Stimulated activated CD4-positive, alpha-beta T cell treated with anti-CD3 and anti-CD28 coated beads, Interleukin-2, amount 100 ng/mL, for 4 hours (primary cell): ENCODE measurements around the gene UBE2J2.

Source experiments
- DNase-seq: peaks from one replicate; pipeline ENCODE4 v3.0.0-alpha.2; 2020; ENCODE audit warnings: low read depth

UBE2J2 gene

GRCh38 chr1:1295154-1295923 lies 21.7 kb upstream of the UBE2J2 start:
- no peak for DNase-seq

- no peak for DNase-seq
Measured at GRCh38 chr1:1294250-1294890, 20.7 kb upstream of the UBE2J2 start.

- no peak for DNase-seq
Measured at GRCh38 chr1:1293263-1294249, 19.9 kb upstream of the UBE2J2 start.

GRCh38 chr1:1292851-1293250 lies 19.2 kb upstream of the UBE2J2 start:
- DNase-seq: no peak

GRCh38 chr1:1292442-1292779 lies 18.8 kb upstream of the UBE2J2 start:
- no peak for DNase-seq

- peak; percentile 68 for DNase-seq
Measured at GRCh38 chr1:1291548-1292441, 18.1 kb upstream of the UBE2J2 start.

- no peak for DNase-seq
Measured at GRCh38 chr1:1291023-1291528, 17.4 kb upstream of the UBE2J2 start.

GRCh38 chr1:1290238-1290731 lies 16.6 kb upstream of the UBE2J2 start:
- peak; percentile 61 for DNase-seq

GRCh38 chr1:1287288-1288110 lies 13.8 kb upstream of the UBE2J2 start:
- DNase-seq: no peak

- DNase-seq: no peak
Measured at GRCh38 chr1:1286313-1287261, 12.9 kb upstream of the UBE2J2 start.

- DNase-seq: no peak
Measured at GRCh38 chr1:1285611-1286311, 12.1 kb upstream of the UBE2J2 start.

- DNase-seq: no peak
Measured at GRCh38 chr1:1285102-1285571, 11.5 kb upstream of the UBE2J2 start.

- no peak for DNase-seq
Measured at GRCh38 chr1:1284221-1285101, 10.8 kb upstream of the UBE2J2 start.

GRCh38 chr1:1283821-1284220 lies 10.2 kb upstream of the UBE2J2 start:
- DNase-seq: no peak

- DNase-seq: no peak
Measured at GRCh38 chr1:1282998-1283397, 9.3 kb upstream of the UBE2J2 start.

- DNase-seq: no peak
Measured at GRCh38 chr1:1281533-1282321, 8.1 kb upstream of the UBE2J2 start.
